HEK293 (cell line): ENCODE data around the gene RAP2A.

Experiments used
- CTCF ChIP-seq: fragments of 450-650 bp; formaldehyde crosslinking; IDR thresholded peaks from 2 replicates; pipeline ENCODE4 v1.5.1; 2016; ENCODE audit warnings: missing biosample characterization, missing genetic modification characterization
- TF ChIP-seq, protein P1 (sequence below): fragments of 450-650 bp; formaldehyde crosslinking; IDR thresholded peaks from 2 replicates; pipeline ENCODE4 v1.5.1; 2016; ENCODE audit warnings: missing biosample characterization, missing genetic modification characterization

DNA sequence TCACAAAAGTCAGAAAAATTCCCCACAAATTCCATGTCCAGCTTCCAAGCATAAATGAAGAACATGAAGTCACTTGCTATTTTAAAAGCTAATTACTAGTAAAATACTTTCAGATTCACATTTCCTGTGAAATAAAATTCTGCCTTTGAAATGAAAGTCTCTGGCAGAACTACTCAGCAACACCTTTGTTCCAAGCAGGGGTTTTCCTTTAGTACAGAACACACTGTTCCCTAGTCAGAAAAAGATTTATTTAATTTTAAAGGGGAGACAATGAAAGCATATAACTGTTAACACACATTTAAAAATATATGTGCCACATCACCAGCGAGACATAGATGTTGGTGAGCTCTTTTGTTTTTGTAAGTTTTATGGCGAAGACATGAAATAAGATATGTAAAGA lies 26.4 kb upstream of the RAP2A start:
- TF ChIP-seq CTCF (tag by site-specific recombination): no peak
- TF ChIP-seq, protein P1, sequence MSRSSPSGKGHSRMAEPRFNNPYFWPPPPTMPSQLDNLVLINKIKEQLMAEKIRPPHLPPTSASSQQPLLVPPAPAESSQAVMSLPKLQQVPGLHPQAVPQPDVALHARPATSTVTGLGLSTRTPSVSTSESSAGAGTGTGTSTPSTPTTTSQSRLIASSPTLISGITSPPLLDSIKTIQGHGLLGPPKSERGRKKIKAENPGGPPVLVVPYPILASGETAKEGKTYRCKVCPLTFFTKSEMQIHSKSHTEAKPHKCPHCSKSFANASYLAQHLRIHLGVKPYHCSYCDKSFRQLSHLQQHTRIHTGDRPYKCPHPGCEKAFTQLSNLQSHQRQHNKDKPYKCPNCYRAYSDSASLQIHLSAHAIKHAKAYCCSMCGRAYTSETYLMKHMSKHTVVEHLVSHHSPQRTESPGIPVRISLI (tag by site-specific recombination): no peak
